Measurements from ENCODE around the gene SYTL1. TPM values are rescaled to one million over a fixed set of nuclear protein-coding genes. Genes with fewer than 3 reads are reported as not detected.

Gene SYTL1
- total and polyA plus RNA-seq, 9 of the 15 experiments (the other 6 are each of a cell fraction or from before 2014, with no cell fraction given): 0.04 to 9.3 (median 1.7) TPM

DNA sequence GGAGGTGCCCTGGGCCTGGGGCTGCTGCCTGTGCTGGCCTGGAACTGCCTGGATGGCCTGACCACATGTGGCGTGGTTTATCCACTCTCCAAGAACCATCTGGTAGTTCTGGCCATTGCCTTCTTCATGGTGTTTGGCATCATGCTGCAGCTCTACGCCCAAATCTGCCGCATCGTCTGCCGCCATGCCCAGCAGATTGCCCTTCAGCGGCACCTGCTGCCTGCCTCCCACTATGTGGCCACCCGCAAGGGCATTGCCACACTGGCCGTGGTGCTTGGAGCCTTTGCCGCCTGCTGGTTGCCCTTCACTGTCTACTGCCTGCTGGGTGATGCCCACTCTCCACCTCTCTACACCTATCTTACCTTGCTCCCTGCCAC is 52.4 kb downstream of the SYTL1 start:
- H3K4me2 ChIP-seq (ENCODE audit: insufficient read depth, low read length): no peak overlapping the region
- no peak for ATAC-seq
- peak overlapping the region in 1 of 2 experiments; percentile 98; a peak in 2 of 4 replicates for H3K9ac ChIP-seq (ENCODE audit: insufficient read depth in 1 of 2, low read depth in 2 of 2, low read length in 2 of 2)
- intact Hi-C loops (cut with micrococcal nuclease): loop anchor here (2.0 to 5.0 kb wide), 3 partner anchors 37 to 163 kb away; no protein-coding TSS in a partner anchor
- CTCF ChIA-PET (ENCODE audit: low intra/inter-chr PET ratio): interaction anchor here (0.6 to 2.9 kb wide), 5 partner anchors 93 to 350 kb away, joined by 3 to 49 read pairs (median 16); no protein-coding TSS in a partner anchor
- no peaks in the 10 kb centered on the region for H4K20me1 ChIP-seq (replicated peaks; ENCODE audit: control insufficient read depth, insufficient read depth, low read length)
- no peak overlapping the region for H3K4me3 ChIP-seq
- in situ Hi-C loops (cut with MboI): loop anchor here (5.0 kb wide), 2 partner anchors 268 to 292 kb away; no protein-coding TSS in a partner anchor
- WGBS (ENCODE audit: insufficient coverage, low coverage, missing lambda C conversion rate): 93% methylated on average over 9 of the region's 9 CpGs
- H3K27ac ChIP-seq (ENCODE audit: extremely low read depth, low read depth, low read length): no peak overlapping the region
- H3K4me1 ChIP-seq (replicated peaks in 1 of 2; ENCODE audit: control insufficient read depth in 2 of 2, insufficient read depth in 2 of 2, low read length in 2 of 2): peaks cover 8 to 51% of the 10 kb centered on the region in 2 experiments
- H2AFZ ChIP-seq (ENCODE audit: low read depth, low read length): no peak overlapping the region
- no peaks in the 10 kb centered on the region for H3K9me3 ChIP-seq (replicated peaks; ENCODE audit: control insufficient read depth, insufficient read depth, low read depth, low read length)
- DNase-seq (ENCODE audit: extremely low read depth in 1 of 4, low spot score in 3 of 4): no peak
- H3K36me3 ChIP-seq (ENCODE audit: control insufficient read depth, insufficient read depth, low read length): peaks cover 9% of the 10 kb centered on the region; the same call in 1 of the 3 replicates
- POLR2A ChIA-PET: interaction anchor here (0.6 to 1.1 kb wide), 4 partner anchors 29 to 243 kb away, joined by 3 to 5 read pairs (median 4); no protein-coding TSS in a partner anchor
- no TSS peak for BruUV-seq (replicated peaks)
- FAIRE-seq: no peak
- peaks cover 12% of the 10 kb centered on the region for H3K79me2 ChIP-seq (ENCODE audit: control insufficient read depth, insufficient read depth, low read length)
- no peaks in the 10 kb centered on the region for H3K27me3 ChIP-seq (ENCODE audit: control insufficient read depth in 2 of 2, insufficient read depth in 2 of 2, low read length in 2 of 2)
- H3K9me1 ChIP-seq (ENCODE audit: control insufficient read depth, insufficient read depth, low read length): no peaks in the 10 kb centered on the region
- TF ChIP-seq ZNF695 (CRISPR knock-in tag; IDR thresholded peaks at IDR 0.05): no peak
- 0 out of 2 replicates have a peak, but pooled peaks have one; percentile 21 for TF ChIP-seq ZC3H4 (CRISPR knock-in tag; IDR thresholded peaks at IDR 0.05; ENCODE audit: borderline replicate concordance)
- no peak for TF ChIP-seq ZMIZ1 (IDR thresholded peaks at IDR 0.05; ENCODE audit: low read depth in 2 of 2, low read length in 2 of 2)
- TF ChIP-seq POLR2G (IDR thresholded peaks at IDR 0.05; ENCODE audit: low read depth, low read length): peak; percentile 46
- TF ChIP-seq TCF3 (CRISPR knock-in tag; IDR thresholded peaks at IDR 0.05): no peak
- no peak for TF ChIP-seq E4F1 (CRISPR knock-in tag; IDR thresholded peaks at IDR 0.05; ENCODE audit: borderline replicate concordance)

All from K562 (cell line).